ENCODE data around the gene KCNA2.

DNA sequence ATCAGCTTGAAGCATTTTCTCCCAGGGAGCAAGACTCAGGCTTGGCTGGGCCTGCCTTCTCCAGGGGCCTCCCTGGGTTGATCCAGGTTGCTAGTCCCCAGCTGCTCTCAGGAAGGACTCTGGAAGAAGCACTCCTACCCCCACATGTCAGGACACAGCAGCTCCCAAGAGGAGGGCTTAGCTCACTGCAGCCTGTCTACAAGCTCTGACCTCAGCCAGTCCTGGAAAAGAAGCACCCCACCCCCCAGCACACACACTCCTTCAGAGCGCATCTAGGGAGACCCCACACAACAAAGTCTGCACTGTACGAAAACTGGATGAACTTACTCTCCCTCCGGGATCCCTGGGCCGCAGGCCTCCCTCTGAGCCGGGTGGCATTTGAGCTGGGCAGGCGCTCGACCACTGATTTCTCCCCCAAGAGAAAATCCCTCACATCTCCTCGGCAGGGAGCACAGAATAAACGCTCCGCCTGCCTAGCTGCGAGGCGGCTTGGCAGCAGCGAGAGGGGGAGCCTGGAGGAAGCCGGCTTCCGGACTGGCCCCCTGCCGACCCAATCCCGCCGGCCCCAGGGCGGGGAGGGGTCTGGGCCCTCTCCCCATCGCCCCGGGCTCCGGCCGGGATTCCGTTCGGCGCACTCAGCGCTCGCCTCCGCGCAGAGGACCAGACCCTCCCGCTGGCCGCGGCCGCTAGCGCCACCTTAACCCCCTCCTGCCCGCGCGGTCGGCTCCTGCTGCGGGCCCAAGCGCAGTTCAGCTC lies at the start of gene KCNA2:
- peak in 1 of 2 donors; percentile 63 for TF ChIP-seq POLR2A (IDR thresholded peaks at IDR 0.05)
- TF ChIP-seq, protein P1, sequence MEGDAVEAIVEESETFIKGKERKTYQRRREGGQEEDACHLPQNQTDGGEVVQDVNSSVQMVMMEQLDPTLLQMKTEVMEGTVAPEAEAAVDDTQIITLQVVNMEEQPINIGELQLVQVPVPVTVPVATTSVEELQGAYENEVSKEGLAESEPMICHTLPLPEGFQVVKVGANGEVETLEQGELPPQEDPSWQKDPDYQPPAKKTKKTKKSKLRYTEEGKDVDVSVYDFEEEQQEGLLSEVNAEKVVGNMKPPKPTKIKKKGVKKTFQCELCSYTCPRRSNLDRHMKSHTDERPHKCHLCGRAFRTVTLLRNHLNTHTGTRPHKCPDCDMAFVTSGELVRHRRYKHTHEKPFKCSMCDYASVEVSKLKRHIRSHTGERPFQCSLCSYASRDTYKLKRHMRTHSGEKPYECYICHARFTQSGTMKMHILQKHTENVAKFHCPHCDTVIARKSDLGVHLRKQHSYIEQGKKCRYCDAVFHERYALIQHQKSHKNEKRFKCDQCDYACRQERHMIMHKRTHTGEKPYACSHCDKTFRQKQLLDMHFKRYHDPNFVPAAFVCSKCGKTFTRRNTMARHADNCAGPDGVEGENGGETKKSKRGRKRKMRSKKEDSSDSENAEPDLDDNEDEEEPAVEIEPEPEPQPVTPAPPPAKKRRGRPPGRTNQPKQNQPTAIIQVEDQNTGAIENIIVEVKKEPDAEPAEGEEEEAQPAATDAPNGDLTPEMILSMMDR (IDR thresholded peaks at IDR 0.05) = no peak
